ACC112 (cell line): Measurements from ENCODE around the gene CCDC3.

Source experiments
- H2AFZ ChIP-seq: fragments of 200-600 bp; sonication (generic); one replicate; pipeline ENCODE4 v1.6.0; 2017; ENCODE audit warnings: antibody characterized with exemption, low read length; ENCODE audit not compliant: unreplicated experiment
- H3K27ac ChIP-seq: fragments of 200-600 bp; sonication (generic); 2 replicates; pipeline ENCODE4 v1.5.1; 2014; ENCODE audit warnings: low read depth, mild to moderate bottlenecking, antibody characterized with exemption, low read length, moderate library complexity
- H3K27me3 ChIP-seq: fragments of 200-600 bp; sonication (generic); 2 replicates; pipeline ENCODE4 v1.6.1; 2014; ENCODE audit warnings: mild to moderate bottlenecking, antibody characterized with exemption, low read length, moderate library complexity, mixed read lengths; ENCODE audit not compliant: insufficient read depth
- H3K36me3 ChIP-seq: fragments of 200-600 bp; sonication (generic); 2 replicates; pipeline ENCODE4 v1.6.1; 2016; ENCODE audit warnings: mild to moderate bottlenecking, antibody characterized with exemption, low read length, moderate library complexity, mixed read lengths; ENCODE audit not compliant: insufficient read depth
- H3K4me1 ChIP-seq: fragments of 200-600 bp; sonication (generic); one replicate; pipeline ENCODE4 v1.6.1; 2016; ENCODE audit warnings: low read length, mixed read lengths; ENCODE audit not compliant: insufficient read depth, unreplicated experiment, control insufficient read depth
- H3K4me3 ChIP-seq: fragments of 200-600 bp; sonication (generic); 2 replicates; pipeline ENCODE4 v1.5.1; 2014; ENCODE audit warnings: mild to moderate bottlenecking, low read depth, low read length
- H3K79me2 ChIP-seq: fragments of 200-600 bp; sonication (generic); one replicate; pipeline ENCODE4 v1.6.0; 2016; ENCODE audit warnings: low read length; ENCODE audit not compliant: control insufficient read depth, unreplicated experiment, insufficient read depth

CCDC3 gene

GRCh38 chr10:13001041-13001886 lies at the start of gene CCDC3:
CCDC3 (minus strand) TSS chr10:13001713; CDS start chr10:13001570, 143 bp downstream.
- Histone ChIP-seq H3K27ac (no peak within 1 kb of the TSS), H2AFZ (peak within 1 kb of the TSS; percentile 50), H3K4me3 (peak within 1 kb of the TSS; percentile 69)

GRCh38 chr10:13051126-13051694 lies 49.7 kb upstream of the CCDC3 start:
- no peak overlapping the region for H2AFZ ChIP-seq
- no peaks in the 10 kb centered on the region for H3K4me1 ChIP-seq
- H3K4me3 ChIP-seq, result no peak overlapping the region
- no peaks in the 10 kb centered on the region for H3K79me2 ChIP-seq
- no peaks in the 10 kb centered on the region for H3K36me3 ChIP-seq
- no peak overlapping the region for H3K27ac ChIP-seq
- H3K27me3 ChIP-seq, result peaks cover 16% of the 10 kb centered on the region; the same call in 1 of the 2 replicates

More at GRCh38 chr10:13001041-13001886, at the start of gene CCDC3:
- Histone ChIP-seq H3K4me1 (no peaks in the 10 kb centered on the region), H3K36me3 (no peaks in the 10 kb centered on the region), H3K79me2 (no peaks in the 10 kb centered on the region), H3K27me3 (peaks cover 68% of the 10 kb centered on the region)

- no peak overlapping the region for H3K27ac ChIP-seq
- no peaks in the 10 kb centered on the region for H3K36me3 ChIP-seq
- no peak overlapping the region for H2AFZ ChIP-seq
- no peaks in the 10 kb centered on the region for H3K79me2 ChIP-seq
- H3K4me3 ChIP-seq, result no peak overlapping the region
- peaks cover 16% of the 10 kb centered on the region; the same call in 1 of the 2 replicates for H3K27me3 ChIP-seq
- no peaks in the 10 kb centered on the region for H3K4me1 ChIP-seq
These were observed 48.4 kb upstream of the CCDC3 start for GRCh38 chr10:13049774-13050420.

GRCh38 chr10:13048762-13049161 lies 47.2 kb upstream of the CCDC3 start:
- H3K27ac ChIP-seq, result no peak overlapping the region
- H3K36me3 ChIP-seq, result no peaks in the 10 kb centered on the region
- no peaks in the 10 kb centered on the region for H3K79me2 ChIP-seq
- H2AFZ ChIP-seq, result no peak overlapping the region
- peaks cover 16% of the 10 kb centered on the region; the same call in 1 of the 2 replicates for H3K27me3 ChIP-seq
- no peaks in the 10 kb centered on the region for H3K4me1 ChIP-seq
- no peak overlapping the region for H3K4me3 ChIP-seq

- Histone ChIP-seq H3K4me3 (no peak overlapping the region), H3K36me3 (no peaks in the 10 kb centered on the region), H2AFZ (no peak overlapping the region), H3K79me2 (no peaks in the 10 kb centered on the region), H3K27ac (no peak overlapping the region), H3K27me3 (peaks cover 12% of the 10 kb centered on the region; the same call in 1 of the 2 replicates), H3K4me1 (no peaks in the 10 kb centered on the region)
These were observed 46.2 kb upstream of the CCDC3 start for GRCh38 chr10:13047529-13048206.

GRCh38 chr10:13046851-13047528 lies 45.5 kb upstream of the CCDC3 start:
- H2AFZ ChIP-seq, result no peak overlapping the region
- peaks cover 12% of the 10 kb centered on the region; the same call in 1 of the 2 replicates for H3K27me3 ChIP-seq
- no peaks in the 10 kb centered on the region for H3K79me2 ChIP-seq
- no peaks in the 10 kb centered on the region for H3K4me1 ChIP-seq
- H3K4me3 ChIP-seq, result no peak overlapping the region
- H3K36me3 ChIP-seq, result no peaks in the 10 kb centered on the region
- no peak overlapping the region for H3K27ac ChIP-seq

- H2AFZ ChIP-seq, result no peak overlapping the region
- no peaks in the 10 kb centered on the region for H3K36me3 ChIP-seq
- H3K27me3 ChIP-seq, result peaks cover 25% of the 10 kb centered on the region
- no peaks in the 10 kb centered on the region for H3K4me1 ChIP-seq
- no peak overlapping the region for H3K4me3 ChIP-seq
- no peaks in the 10 kb centered on the region for H3K79me2 ChIP-seq
- H3K27ac ChIP-seq, result no peak overlapping the region
These were observed 42.0 kb upstream of the CCDC3 start for GRCh38 chr10:13043520-13043919.

- Histone ChIP-seq H3K4me1 (no peaks in the 10 kb centered on the region), H3K79me2 (no peaks in the 10 kb centered on the region), H3K27ac (no peak overlapping the region)
These were observed 38.2 kb upstream of the CCDC3 start for GRCh38 chr10:13039761-13040160.

GRCh38 chr10:13038391-13038790 lies 36.9 kb upstream of the CCDC3 start:
- no peak overlapping the region for H3K4me3 ChIP-seq
- H3K27me3 ChIP-seq, result peaks cover 37% of the 10 kb centered on the region
- H3K79me2 ChIP-seq, result no peaks in the 10 kb centered on the region
- no peaks in the 10 kb centered on the region for H3K4me1 ChIP-seq
- H3K27ac ChIP-seq, result no peak overlapping the region
- H3K36me3 ChIP-seq, result no peaks in the 10 kb centered on the region
- no peak overlapping the region for H2AFZ ChIP-seq

More at GRCh38 chr10:13039761-13040160, 38.2 kb upstream of the CCDC3 start:
- H3K36me3 ChIP-seq, result no peaks in the 10 kb centered on the region
- no peak overlapping the region for H3K4me3 ChIP-seq
- H2AFZ ChIP-seq, result no peak overlapping the region
- peaks cover 37% of the 10 kb centered on the region for H3K27me3 ChIP-seq

- Histone ChIP-seq H3K79me2 (no peaks in the 10 kb centered on the region), H3K36me3 (no peaks in the 10 kb centered on the region), H3K27me3 (peaks cover 37% of the 10 kb centered on the region), H3K4me1 (no peaks in the 10 kb centered on the region), H3K4me3 (no peak overlapping the region), H3K27ac (no peak overlapping the region), H2AFZ (no peak overlapping the region)
These were observed 36.3 kb upstream of the CCDC3 start for GRCh38 chr10:13037832-13038231.
